Measurements from ENCODE around the gene WWTR1. TPM values are rescaled to one million over a fixed set of nuclear protein-coding genes. Genes with fewer than 3 reads are reported as not detected.

WWTR1 gene
- total and polyA plus RNA-seq, 2 of the 4 experiments (the other 2 are of a cell fraction): 38.9 to 65.3 TPM

DNA sequence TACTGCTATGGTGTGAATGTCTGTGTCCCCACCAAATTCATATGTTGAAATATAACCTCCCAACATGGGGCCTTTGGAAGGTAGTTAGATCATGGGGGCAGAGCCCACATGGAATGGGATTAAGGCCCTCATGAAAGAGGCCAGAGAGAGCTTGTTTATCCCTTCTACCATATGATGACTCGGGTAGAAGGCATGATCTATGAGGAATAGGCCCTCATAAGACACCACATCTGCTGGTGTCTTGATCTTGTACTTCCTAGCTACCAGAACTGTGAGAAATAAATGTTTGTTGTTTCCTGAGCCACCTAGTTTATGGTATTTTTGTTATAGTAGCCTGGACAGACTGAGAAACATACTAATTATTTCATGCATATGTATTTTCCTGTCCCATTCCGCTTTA, 51.9 kb downstream of the WWTR1 start:
- H3K4me1 ChIP-seq (ENCODE audit: control insufficient read depth, insufficient read depth, low read length): peaks cover 32% of the 10 kb centered on the region
- intact Hi-C loops (cut with micrococcal nuclease): no loop called here
- peak overlapping the region; percentile 44; the same call in 1 of the 2 replicates for H3K4ac ChIP-seq (ENCODE audit: low read depth, low read length)
- no TSS peak for BruUV-seq (replicated peaks)
- peak overlapping the region; percentile 16; the same call in 1 of the 2 replicates for H4K5ac ChIP-seq (ENCODE audit: low read depth, low read length)
- no peak overlapping the region; the same call in 1 of the 2 replicates for H3K56ac ChIP-seq (ENCODE audit: extremely low read depth, insufficient read depth, low read length)
- dilution Hi-C loops (cut with HindIII; ENCODE audit: low sequenced_read_pairs, unreplicated experiment): no loop called here
- 0 out of 3 replicates have a peak overlapping the region, but pooled peaks have one; percentile 4 for H2BK15ac ChIP-seq (ENCODE audit: low read depth, low read length)
- no peak overlapping the region for H4K8ac ChIP-seq (ENCODE audit: low read depth in 2 of 2, low read length in 2 of 2)
- no peak overlapping the region for H2AK9ac ChIP-seq (replicated peaks; ENCODE audit: low read depth, low read length, poor library complexity)
- H3K27me3 ChIP-seq (ENCODE audit: control insufficient read depth, insufficient read depth, low read length): no peaks in the 10 kb centered on the region
- H3K4me3 ChIP-seq (ENCODE audit: insufficient read depth, low read depth, low read length): no peak overlapping the region
- H3K18ac ChIP-seq (ENCODE audit: low read depth, low read length): no peak overlapping the region; the same call in 1 of the 2 replicates
- H3K9ac ChIP-seq (ENCODE audit: low read depth, low read length): no peak overlapping the region
- 0 out of 2 replicates have a peak overlapping the region, but pooled peaks have one; percentile 41 for H2BK20ac ChIP-seq (ENCODE audit: low read depth, low read length)
- WGBS, 2 experiments (ENCODE audit: extremely low coverage in 2 of 2, insufficient read length in 1 of 2): 100% methylated on average over 1 of the region's 2 CpGs; no CpG with 5 or more reads in 1 of the 2 experiments
- no peak overlapping the region for H2AFZ ChIP-seq (replicated peaks; ENCODE audit: low read length, poor library complexity)
- H4K20me1 ChIP-seq (ENCODE audit: insufficient read depth, low read length): peaks cover 37% of the 10 kb centered on the region
- ChIA-PET POLR2A (ENCODE audit: unreplicated experiment) (interaction anchor here (0.6 kb wide), 1 partner anchor 10 kb away, joined by 4 read pairs; no protein-coding TSS in a partner anchor), CTCF (interaction anchor here (1.3 kb wide), 1 partner anchor 48 kb away, joined by 3 read pairs; no protein-coding TSS in a partner anchor)
- no peaks in the 10 kb centered on the region for H3K9me3 ChIP-seq (ENCODE audit: control insufficient read depth, insufficient read depth, low read length)
- H3K79me1 ChIP-seq (ENCODE audit: low read depth in 1 of 2, low read length in 2 of 2): peaks cover 31 to 85% of the 10 kb centered on the region in 2 experiments
- H3K9me1 ChIP-seq (ENCODE audit: insufficient read depth, low read length): peaks cover 26% of the 10 kb centered on the region
- no peak overlapping the region for H2AK5ac ChIP-seq (ENCODE audit: low read depth, low read length)
- peak overlapping the region; percentile 12; the same call in 1 of the 2 replicates for H3K14ac ChIP-seq (replicated peaks; ENCODE audit: low read depth, low read length)
- H3K23ac ChIP-seq (ENCODE audit: low read depth, low read length): peak overlapping the region; percentile 63; the same call in 1 of the 2 replicates
- ATAC-seq (ENCODE audit: low read depth): peak; percentile 28; the same call in 1 of the 2 replicates
- peak overlapping the region; percentile 54 for H2BK5ac ChIP-seq (ENCODE audit: low read depth, low read length, poor library complexity, severe bottlenecking)
- peak overlapping the region; percentile 41 for H2BK120ac ChIP-seq (ENCODE audit: low read depth, low read length)
- no peak overlapping the region for H4K91ac ChIP-seq (ENCODE audit: insufficient read depth, low read depth, low read length)
- no peak overlapping the region for H3K4me2 ChIP-seq (ENCODE audit: low read depth, low read length)
- DNase-seq: peak; percentile 85
- H3K27ac ChIP-seq (ENCODE audit: insufficient read depth, low read length): no peak overlapping the region
- in situ Hi-C loops (cut with MboI; ENCODE audit: low sequenced_read_pairs): no loop called here
- peaks cover 4% of the 10 kb centered on the region; the same call in 1 of the 2 replicates for H3K36me3 ChIP-seq (ENCODE audit: control insufficient read depth, insufficient read depth, low read length)
- TF ChIP-seq MXI1 (IDR thresholded peaks at IDR 0.05; ENCODE audit: borderline replicate concordance, low read depth, low read length): no peak
- TF ChIP-seq, protein P1, sequence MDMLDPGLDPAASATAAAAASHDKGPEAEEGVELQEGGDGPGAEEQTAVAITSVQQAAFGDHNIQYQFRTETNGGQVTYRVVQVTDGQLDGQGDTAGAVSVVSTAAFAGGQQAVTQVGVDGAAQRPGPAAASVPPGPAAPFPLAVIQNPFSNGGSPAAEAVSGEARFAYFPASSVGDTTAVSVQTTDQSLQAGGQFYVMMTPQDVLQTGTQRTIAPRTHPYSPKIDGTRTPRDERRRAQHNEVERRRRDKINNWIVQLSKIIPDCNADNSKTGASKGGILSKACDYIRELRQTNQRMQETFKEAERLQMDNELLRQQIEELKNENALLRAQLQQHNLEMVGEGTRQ (IDR thresholded peaks at IDR 0.05; ENCODE audit: low read depth, low read length): no peak

All from IMR-90 (cell line).